ENCODE data around the gene SLC43A3. TPM values are rescaled to one million over a fixed set of nuclear protein-coding genes. Genes with fewer than 3 reads are reported as not detected.

The SLC43A3 gene
- total and polyA plus RNA-seq, 9 of the 15 experiments (the other 6 are each of a cell fraction or from before 2014, with no cell fraction given): 63.7 to 281 (median 139) TPM

GRCh38 chr11:57468276-57468675, 41.4 kb upstream of the SLC43A3 start (continued):
- TF ChIP-seq MTA2 (IDR thresholded peaks at IDR 0.05; ENCODE audit: low read depth) (no peak), DIDO1 (tag; IDR thresholded peaks at IDR 0.05; ENCODE audit: low read depth) (no peak), CC2D1A (IDR thresholded peaks at IDR 0.05) (no peak), ELK1 (CRISPR knock-in tag; IDR thresholded peaks at IDR 0.05) (no peak), TBP (optimal IDR thresholded peaks at IDR 0.05; ENCODE audit: low read depth, low read length) (no peak), ZNF311 (CRISPR knock-in tag; IDR thresholded peaks at IDR 0.05) (no peak), ZNF551 (CRISPR knock-in tag; IDR thresholded peaks at IDR 0.05) (no peak), MBD1 (CRISPR knock-in tag; IDR thresholded peaks at IDR 0.05) (no peak), ELF4 (CRISPR knock-in tag; IDR thresholded peaks at IDR 0.05) (0 out of 2 replicates have a peak, but pooled peaks have one; percentile 14), ZKSCAN3 (CRISPR knock-in tag; IDR thresholded peaks at IDR 0.05) (no peak), OTX1 (CRISPR knock-in tag; IDR thresholded peaks at IDR 0.05) (no peak), ZBTB12 (CRISPR knock-in tag; IDR thresholded peaks at IDR 0.05) (no peak)

Measured in K562 (cell line).